MV-4-11 (cell line): Measurements from ENCODE around the gene RPL28.

Experiments used
- DNase-seq: peaks from one replicate; lab custom pipeline; 2025; lab: John Stamatoyannopoulos, UW

RPL28 gene

GRCh38 chr19:55353803-55354697 is 31.7 kb upstream of the RPL28 start:
- peak; percentile 67 for DNase-seq

DNA sequence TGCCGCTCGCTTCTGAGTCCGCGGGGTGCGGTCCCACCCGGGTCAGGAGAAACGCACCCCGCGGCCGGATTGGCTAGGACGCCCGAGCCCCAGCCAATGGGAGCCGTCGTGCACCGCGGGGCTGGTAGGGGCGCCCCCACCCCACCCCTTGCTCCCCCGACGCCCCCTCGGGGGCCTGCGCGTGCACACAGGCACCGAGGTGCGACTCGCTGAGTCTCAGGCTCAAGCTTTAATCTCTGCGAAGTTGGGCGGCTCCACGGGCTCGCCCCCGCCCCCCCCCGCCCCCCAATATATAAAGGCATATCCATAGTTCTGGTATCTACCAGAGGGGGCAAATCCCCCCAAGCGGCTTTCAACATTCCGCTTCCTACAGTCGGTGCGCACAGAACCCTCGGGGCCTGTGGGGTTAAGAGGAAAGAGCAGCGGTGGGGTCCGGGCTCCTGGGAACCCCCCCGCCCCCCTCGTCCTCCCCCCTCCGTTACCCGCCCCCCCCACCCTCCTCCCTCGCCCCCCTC is 31.0 kb upstream of the RPL28 start, which contains the start of gene COX6B2:
COX6B2 (minus strand) TSS at position 22 of the 515 bp plus-strand sequence. CDS start 198 bp downstream, outside the sequence.
- no peak for DNase-seq

- no peak for DNase-seq
Measured at GRCh38 chr19:55355213-55355821, 30.4 kb upstream of the RPL28 start.

DNA sequence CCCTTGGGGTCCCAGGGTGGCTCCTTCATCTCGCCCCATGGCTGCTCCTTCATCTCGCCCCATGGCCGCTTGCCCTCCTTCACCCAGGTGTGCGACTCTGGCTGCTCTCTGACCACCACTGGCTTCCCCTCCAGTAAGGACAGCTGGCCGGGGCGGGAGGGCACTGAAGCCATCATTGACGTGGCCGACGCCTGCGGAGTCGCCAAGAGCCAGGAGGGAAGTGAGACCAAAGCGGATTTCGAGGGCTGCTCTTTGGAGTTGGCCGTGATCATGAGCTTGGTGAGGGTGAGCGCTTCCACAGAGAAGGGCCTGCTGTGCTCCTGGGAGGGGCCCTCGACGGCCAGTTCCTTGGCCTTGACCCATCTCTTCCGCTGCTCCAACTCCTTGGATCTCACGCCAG is 27.2 kb upstream of the RPL28 start:
- DNase-seq: peak; percentile 68

DNA sequence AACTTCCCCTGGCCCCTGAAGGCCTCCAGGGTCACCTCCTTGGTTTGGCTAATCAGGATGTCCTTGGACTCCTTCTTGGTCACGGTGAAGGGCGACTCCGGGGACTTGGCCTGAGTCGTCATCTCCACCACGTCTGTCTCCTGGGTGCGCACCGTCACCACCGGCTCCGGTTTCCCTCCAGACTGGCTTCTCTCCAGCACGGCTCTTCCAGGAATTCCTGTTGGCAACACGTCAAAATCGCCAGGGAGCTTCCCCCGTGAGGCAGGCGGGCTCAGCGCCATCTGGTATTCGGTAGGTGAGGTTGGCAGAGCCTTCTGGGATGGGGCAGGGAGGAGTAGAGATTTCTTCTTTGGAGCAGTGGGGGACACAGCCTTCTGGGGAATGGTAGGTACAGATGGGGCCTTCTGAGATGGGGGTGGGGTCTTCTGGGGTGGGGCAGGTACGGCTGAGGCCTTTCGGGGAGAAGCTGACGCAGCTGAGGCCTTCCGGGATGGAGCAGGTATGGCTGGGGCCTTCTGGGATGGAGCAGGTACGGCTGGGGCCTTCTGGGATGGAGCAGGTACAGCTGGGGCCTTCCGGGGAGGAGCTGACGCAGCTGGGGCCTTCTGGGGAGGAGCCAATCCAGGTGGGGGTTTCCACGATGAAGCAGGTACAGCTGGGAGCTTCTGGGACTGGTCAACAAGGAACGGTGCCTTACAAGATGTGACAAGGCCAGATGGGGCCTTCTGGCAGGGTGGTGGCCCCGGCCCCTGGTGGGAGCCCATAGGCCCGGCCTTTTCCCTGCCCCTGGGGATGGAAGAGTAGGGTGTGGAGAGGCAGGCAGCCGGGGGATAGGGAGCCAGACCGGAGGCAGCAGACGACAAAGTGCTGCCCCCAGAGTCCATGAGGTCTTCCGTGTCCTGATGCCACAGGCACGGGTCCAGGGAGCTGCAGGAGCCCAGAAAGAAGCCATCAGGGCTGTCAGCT is 26.5 kb upstream of the RPL28 start:
- no peak for DNase-seq

GRCh38 chr19:55360902-55361301 is 24.8 kb upstream of the RPL28 start:
- no peak for DNase-seq

DNA sequence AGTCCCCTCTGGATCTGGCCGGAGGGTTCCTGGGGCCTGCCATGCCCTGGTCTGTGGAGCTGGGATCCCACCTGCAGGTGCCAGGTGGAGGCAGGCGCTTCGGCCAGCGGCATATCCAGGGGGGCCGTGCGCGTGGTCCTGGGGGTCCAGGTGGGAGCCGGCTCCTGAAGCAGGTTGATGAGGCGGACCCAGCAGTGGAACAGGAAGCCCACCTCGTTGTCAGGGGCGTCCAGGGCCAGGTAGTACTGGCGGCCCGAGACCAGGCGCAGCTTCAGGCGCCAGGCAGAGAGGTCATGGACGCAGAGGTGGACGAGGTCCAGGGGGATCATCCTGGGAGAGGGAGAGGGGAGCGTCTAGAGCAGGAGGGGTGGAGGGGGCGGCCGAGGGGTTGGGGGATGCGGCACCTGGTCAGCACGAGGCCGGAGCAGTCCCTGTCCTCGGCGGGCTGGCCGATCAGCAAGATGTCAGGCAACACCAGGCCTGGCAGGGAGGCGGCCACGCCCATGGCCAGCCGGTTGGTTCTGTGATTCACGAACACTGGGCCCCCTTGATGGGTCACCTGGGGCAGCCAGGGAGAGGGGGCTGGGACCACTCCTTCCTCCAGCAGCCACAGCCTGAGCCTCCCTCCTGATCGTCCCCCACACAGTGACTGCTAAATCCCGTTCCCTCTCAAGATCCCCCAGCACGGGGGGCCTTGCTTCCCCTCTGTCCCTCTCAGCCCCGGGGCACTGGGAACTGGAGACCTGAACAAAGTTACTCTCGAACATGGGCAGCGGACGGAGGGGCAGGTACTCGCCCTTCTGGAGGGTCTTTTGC is 23.4 kb upstream of the RPL28 start:
- no peak for DNase-seq

DNA sequence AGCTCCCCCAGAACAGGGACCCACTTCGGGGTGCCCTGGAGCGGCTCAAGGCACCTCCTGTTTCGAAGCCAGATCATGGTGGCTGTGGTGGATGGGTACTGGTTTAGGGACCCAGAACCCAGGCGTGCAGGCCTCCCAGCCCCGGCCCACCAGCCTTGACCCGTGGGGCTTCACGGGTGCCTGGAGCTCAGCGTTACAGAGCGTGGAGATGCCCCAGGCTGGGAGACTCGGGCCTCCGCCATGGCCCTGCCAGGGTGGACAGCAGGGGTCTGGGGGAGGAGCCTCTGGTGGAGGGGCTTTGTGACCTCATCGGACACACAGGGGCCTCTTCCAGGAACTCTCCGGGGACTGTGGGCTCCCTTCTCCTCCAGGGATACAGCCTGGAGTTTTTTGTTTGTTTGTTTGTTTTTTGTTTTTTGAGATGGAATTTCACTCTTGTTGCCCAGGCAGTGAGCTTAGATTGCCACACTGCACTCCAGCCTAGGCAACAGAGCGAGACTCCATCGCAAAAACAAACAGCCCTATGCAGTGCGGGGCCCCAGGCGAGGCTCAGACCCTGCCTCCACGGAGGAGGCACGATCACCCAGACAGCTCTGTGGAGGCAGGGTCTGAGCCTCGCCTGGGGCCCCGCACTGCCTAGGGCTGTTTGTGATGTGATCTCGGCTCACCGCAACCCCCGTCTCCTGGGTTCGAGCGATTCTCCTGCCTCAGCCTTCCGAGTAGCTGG is 22.6 kb upstream of the RPL28 start, which contains the start of gene GARIN5B:
GARIN5B (minus strand) TSS at position 271 of the 727 bp plus-strand sequence; CDS start at position 77, 194 bp downstream.
- no peak for DNase-seq

- DNase-seq: no peak
Measured at GRCh38 chr19:55365245-55365644, 20.5 kb upstream of the RPL28 start.

DNA sequence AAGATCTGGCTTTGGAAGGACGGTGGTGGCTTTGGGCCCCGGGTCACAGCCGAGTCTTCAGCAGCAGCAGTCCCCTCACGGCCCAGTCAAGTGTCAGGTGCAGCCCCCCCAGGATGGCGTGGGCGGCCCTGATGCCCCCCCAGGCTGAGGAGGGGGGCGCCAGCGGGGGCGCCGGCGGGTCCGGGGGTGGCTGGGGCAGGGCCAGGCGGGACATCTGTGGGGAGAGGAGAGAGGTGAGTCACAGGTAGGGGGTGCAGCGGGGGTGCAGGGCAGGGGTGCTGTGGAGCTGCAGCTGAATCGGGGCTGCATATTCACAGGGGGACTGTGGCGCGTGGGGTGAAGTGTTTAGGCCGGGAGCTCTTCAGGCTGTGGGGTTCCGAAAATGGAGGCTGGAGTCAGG is 19.8 kb upstream of the RPL28 start:
- DNase-seq: no peak

- no peak for DNase-seq
Measured at GRCh38 chr19:55366790-55367189, 18.9 kb upstream of the RPL28 start.

- no peak for DNase-seq
Measured at GRCh38 chr19:55368106-55368505, 17.6 kb upstream of the RPL28 start.

GRCh38 chr19:55368701-55369563 is 16.8 kb upstream of the RPL28 start:
- DNase-seq: no peak

- no peak for DNase-seq
Measured at GRCh38 chr19:55369653-55370304, 16.0 kb upstream of the RPL28 start.

- DNase-seq: no peak
Measured at GRCh38 chr19:55370305-55370988, 15.3 kb upstream of the RPL28 start, which contains the start of gene IL11. IL11 (minus strand) TSS chr19:55370463; CDS start chr19:55370310, 153 bp downstream.

GRCh38 chr19:55372316-55373081 is 13.2 kb upstream of the RPL28 start:
- no peak for DNase-seq

GRCh38 chr19:55373306-55373992 is 12.3 kb upstream of the RPL28 start:
- no peak for DNase-seq
